Naive thymus-derived CD4-positive, alpha-beta T cell (primary cell): ENCODE results near the gene RARS2. TPM values are rescaled to one million over a fixed set of nuclear protein-coding genes. Genes with fewer than 3 reads are reported as not detected.
A peak's percentile ranks its signal among the peaks of the same experiment; 100 is the strongest.
"Not testable (repeated sequence)": the region's sequence is repeated elsewhere in the genome, so short reads cannot be mapped to it uniquely, and the experiment has no call there.

Source experiments
- ATAC-seq: fragments of 150-1000 bp; cut with Tn5 transposase; 2 replicates; pipeline ENCODE4 v1.10.0; 2021; ENCODE audit warnings: mild to moderate bottlenecking, moderate library complexity
- CTCF ChIA-PET: fragments of 350-600 bp; sonication (Branson Sonifier 250); formaldehyde crosslinking; loops from one replicate; lab custom pipeline; 2021; ENCODE audit warnings: antibody characterized with exemption; lab: Charles Lee
- POLR2A ChIA-PET: fragments of 350-600 bp; sonication (Branson Sonifier 250); formaldehyde crosslinking; loops from one replicate; lab custom pipeline; 2021; ENCODE audit warnings: antibody characterized with exemption, inconsistent platforms; lab: Charles Lee
- DNase-seq, 9 donors: peaks; one replicate each; pipeline versions ENCODE4 v3.0.0 to v3.0.0-alpha.2; 2020 to 2022; ENCODE audit warnings: mixed read lengths in 1 of 9
- H3K27ac ChIP-seq: one replicate; pipeline ENCODE4 v1.7.0; 2013; ENCODE audit warnings: mild to moderate bottlenecking, low read depth, low read length, moderate library complexity
- H3K27me3 ChIP-seq, 2 donors: one replicate each; pipeline ENCODE4 v1.7.0; 2013; ENCODE audit warnings: low read length in 2 of 2, mild to moderate bottlenecking in 2 of 2, moderate library complexity in 2 of 2; ENCODE audit not compliant: control insufficient read depth in 2 of 2, insufficient read depth in 2 of 2
- H3K36me3 ChIP-seq, 3 experiments: 1 replicate in 2 of 3; 2 replicates in 1 of 3; pipeline ENCODE4 v1.7.0; 2013; ENCODE audit warnings: low read length in 3 of 3, mild to moderate bottlenecking in 3 of 3, moderate library complexity in 1 of 3; ENCODE audit not compliant: insufficient read depth in 3 of 3, control insufficient read depth in 2 of 3
- H3K4me1 ChIP-seq, 2 donors: one replicate each; pipeline ENCODE4 v1.7.0; 2013; ENCODE audit warnings: low read length in 2 of 2, mild to moderate bottlenecking in 2 of 2, moderate library complexity in 1 of 2; ENCODE audit not compliant: control insufficient read depth in 2 of 2, insufficient read depth in 2 of 2
- H3K4me3 ChIP-seq: 2 replicates; pipeline ENCODE4 v1.7.0; 2013; ENCODE audit warnings: mild to moderate bottlenecking, low read length
- H3K9me3 ChIP-seq, 3 experiments: 1 replicate in 2 of 3; 2 replicates in 1 of 3; pipeline ENCODE4 v1.7.0; 2013; ENCODE audit warnings: low read length in 3 of 3; ENCODE audit not compliant: control insufficient read depth in 2 of 3
- H3K27ac Mint-ChIP-seq, 9 donors: one replicate each; pipeline ENCODE4 v1.8.0; 2020 to 2022; ENCODE audit warnings: mixed read lengths in 9 of 9, mild to moderate bottlenecking in 8 of 9, moderate library complexity in 5 of 9, inconsistent platforms in 2 of 9
- H3K27me3 Mint-ChIP-seq, 5 donors: one replicate each; pipeline ENCODE4 v1.8.0; 2021 to 2022; ENCODE audit warnings: mixed read lengths in 5 of 5, mild to moderate bottlenecking in 1 of 5
- H3K36me3 Mint-ChIP-seq, 5 donors: one replicate each; pipeline ENCODE4 v1.8.0; 2020 to 2022; ENCODE audit warnings: mixed read lengths in 5 of 5, mild to moderate bottlenecking in 3 of 5, inconsistent platforms in 1 of 5
- H3K4me1 Mint-ChIP-seq, 7 donors: one replicate each; pipeline ENCODE4 v1.8.0; 2020 to 2022; ENCODE audit warnings: mixed read lengths in 7 of 7, mild to moderate bottlenecking in 3 of 7, inconsistent platforms in 1 of 7
- H3K4me3 Mint-ChIP-seq, 10 donors: one replicate each; pipeline ENCODE4 v1.8.0; 2020 to 2022; ENCODE audit warnings: mild to moderate bottlenecking in 10 of 10, mixed read lengths in 10 of 10, moderate library complexity in 6 of 10, inconsistent platforms in 2 of 10
- H3K9me3 Mint-ChIP-seq, 11 donors: one replicate each; pipeline ENCODE4 v1.8.0; 2020 to 2022; ENCODE audit warnings: mixed read lengths in 11 of 11, mild to moderate bottlenecking in 4 of 11, inconsistent platforms in 1 of 11, moderate library complexity in 1 of 11
- intact Hi-C, 2 donors: fragments of 100-400 bp; cut with micrococcal nuclease; formaldehyde crosslinking; loops; one replicate each; pipeline ENCODE4 v1.15.1; 2023
- polyA plus RNA-seq, 2 donors: library from polyadenylated mRNA; unstranded; fragments of 300-500 nt; fragmentation: Illumina TruSeq; gene quantifications; one replicate each; pipeline ENCODE4 v1.2.3, GENCODE V29; 2021
- total RNA-seq, 6 experiments: library from RNA in 5 of 6; stranded (reverse) in 5 of 6; gene quantifications; 1 replicate in 5 of 6; 2 replicates in 1 of 6; pipeline ENCODE4 v1.2.3 and lab custom pipeline; 2021 to 2026

The RARS2 gene
- total and polyA plus RNA-seq, 7 experiments from 2014 or later, result 21.0 to 40.0 (median 32.3) TPM

DNA sequence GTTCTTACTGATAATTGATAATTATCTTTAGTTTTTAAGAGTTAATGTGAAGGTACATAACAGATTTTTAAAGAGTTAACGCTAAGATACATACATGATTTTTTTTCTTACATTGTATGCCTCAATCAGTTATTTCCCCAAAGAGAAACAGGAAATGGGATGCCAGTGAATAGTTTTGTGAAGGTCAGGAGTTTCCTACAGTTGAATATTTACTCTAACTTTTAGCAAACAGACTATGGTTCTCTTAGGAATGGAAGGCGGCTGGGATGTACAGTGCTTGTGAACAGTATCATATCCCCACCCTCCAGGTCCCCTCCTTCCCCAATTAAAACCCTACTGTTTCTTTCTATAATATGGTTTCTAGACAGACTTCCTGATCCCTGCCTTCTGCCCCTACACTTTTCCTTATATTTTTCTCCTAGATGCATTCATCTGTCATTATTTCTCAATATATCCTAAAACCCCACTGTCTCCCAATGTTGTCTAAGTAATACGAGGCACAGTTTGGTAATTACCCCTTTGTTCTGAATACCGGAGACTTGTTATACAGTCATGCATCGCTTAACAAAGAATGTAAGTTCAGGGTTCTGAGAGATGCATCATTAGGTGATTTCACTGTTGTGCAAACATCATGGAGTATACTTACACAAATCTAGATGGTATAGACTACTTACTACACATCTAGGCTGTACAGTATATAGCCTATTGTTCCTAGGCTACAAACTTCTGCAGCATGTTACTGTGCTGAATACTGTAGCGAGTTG, 87.8 kb downstream of the RARS2 start:
- ATAC-seq (no peak), DNase-seq (no peak)
- CTCF ChIA-PET, result no interaction called here
- H3K9me3 ChIP-seq, result no peaks in the 10 kb centered on the region
- POLR2A ChIA-PET, result no interaction called here
- no peak overlapping the region for H3K27ac ChIP-seq
- H3K4me3 ChIP-seq, result no peak overlapping the region
- no peaks in the 10 kb centered on the region for H3K27me3 ChIP-seq
- Mint-ChIP-seq H3K27me3 (no peaks in the 10 kb centered on the region), H3K36me3 (peaks cover 0 to 47% (median 15%) of the 10 kb centered on the region in 5 donors), H3K4me3 (no peak overlapping the region), H3K4me1 (peaks cover 0 to 19% (median 9%) of the 10 kb centered on the region in 7 donors), H3K9me3 (no peaks in the 10 kb centered on the region), H3K27ac (peak overlapping the region in 3 of 9 donors; percentile 10 to 77 (median 26))
- intact Hi-C loops, result loop anchor here in 1 of 2 donors (10.0 kb wide), 1 partner anchor 367 kb away; no protein-coding TSS in a partner anchor
- H3K4me1 ChIP-seq, result no peaks in the 10 kb centered on the region
- peaks cover 5 to 24% (median 10%) of the 10 kb centered on the region in 3 experiments for H3K36me3 ChIP-seq

DNA sequence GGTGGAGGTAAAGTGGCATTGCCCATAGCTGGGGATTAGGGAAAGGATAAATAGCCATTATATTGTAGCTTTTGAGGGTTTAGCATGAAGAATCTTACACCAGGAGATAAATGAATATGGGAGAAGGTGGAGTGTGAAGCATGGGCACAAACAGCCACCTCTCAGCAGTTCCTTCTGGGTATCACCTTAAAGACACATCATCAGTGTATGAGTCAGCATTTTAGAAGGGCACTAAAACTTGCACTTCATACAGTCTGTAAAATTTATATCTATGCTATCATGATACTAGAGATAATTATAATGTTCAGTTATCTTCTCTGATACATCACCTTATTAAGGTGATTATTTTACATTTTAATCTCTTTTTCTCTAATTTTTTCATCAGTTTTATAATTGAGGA, 91.7 kb downstream of the RARS2 start:
- ChIA-PET CTCF (no interaction called here), POLR2A (no interaction called here)
- Mint-ChIP-seq H3K27me3 (no peaks in the 10 kb centered on the region), H3K4me1 (peaks cover 0 to 18% (median 4%) of the 10 kb centered on the region in 7 donors), H3K9me3 (no peaks in the 10 kb centered on the region), H3K4me3 (no peak overlapping the region), H3K27ac (peak overlapping the region in 1 of 9 donors; percentile 56), H3K36me3 (peaks cover 0 to 31% (median 13%) of the 10 kb centered on the region in 5 donors)
- Histone ChIP-seq H3K27ac (no peak overlapping the region), H3K27me3 (no peaks in the 10 kb centered on the region), H3K4me1 (no peaks in the 10 kb centered on the region), H3K4me3 (no peak overlapping the region), H3K36me3 (peaks cover 0 to 19% (median 10%) of the 10 kb centered on the region in 3 experiments), H3K9me3 (no peaks in the 10 kb centered on the region)
- DNase-seq (no peak), ATAC-seq (no peak)
- intact Hi-C loops, result no loop called here

DNA sequence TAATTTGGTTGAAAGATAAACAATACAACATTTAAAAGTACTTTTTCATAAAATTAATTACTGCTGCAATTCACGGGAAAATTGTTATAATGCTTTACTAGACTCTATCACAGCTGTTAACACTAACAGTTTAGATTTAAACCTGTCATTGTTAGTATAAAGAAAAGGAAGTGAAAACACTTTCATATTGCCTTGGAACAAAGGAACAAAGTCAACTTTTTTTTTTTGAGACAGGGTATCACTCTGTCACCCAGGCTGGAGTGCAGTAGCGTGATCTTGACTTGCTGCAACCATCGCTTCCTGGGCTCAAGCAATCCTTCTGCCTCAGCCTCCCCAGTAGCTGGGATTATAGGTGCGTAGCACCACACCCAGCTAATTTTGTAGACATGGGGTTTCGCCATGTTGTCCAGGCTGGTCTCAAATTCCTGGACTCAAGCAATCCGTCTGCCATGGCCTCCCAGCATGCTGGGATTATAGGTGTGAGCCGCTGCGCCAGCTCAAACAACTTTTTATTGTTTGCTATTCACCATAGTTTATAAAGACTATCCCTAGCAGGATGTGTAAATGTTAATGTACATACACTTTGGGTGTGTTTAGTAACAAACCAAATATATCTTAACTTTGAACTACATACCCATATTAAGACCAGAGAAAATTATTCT, 94.9 kb downstream of the RARS2 start:
- DNase-seq (no peak), ATAC-seq (no peak)
- H3K27ac Mint-ChIP-seq, result no peak overlapping the region
- H3K4me3 ChIP-seq, result no peak overlapping the region
- no peaks in the 10 kb centered on the region for H3K9me3 Mint-ChIP-seq
- POLR2A ChIA-PET, result interaction anchor here (0.7 kb wide), 1 partner anchor 359 kb away, joined by 4 read pairs; no protein-coding TSS in a partner anchor
- intact Hi-C loops, result no loop called here
- H3K27me3 Mint-ChIP-seq, result no peaks in the 10 kb centered on the region
- H3K36me3 ChIP-seq, result no peaks in the 10 kb centered on the region
- no peak overlapping the region for H3K27ac ChIP-seq
- H3K4me1 ChIP-seq, result no peaks in the 10 kb centered on the region
- H3K9me3 ChIP-seq, result no peaks in the 10 kb centered on the region
- H3K4me3 Mint-ChIP-seq, result no peak overlapping the region
- CTCF ChIA-PET, result interaction anchor here (0.9 kb wide), 1 partner anchor 9 kb away, joined by 3 read pairs; no protein-coding TSS in a partner anchor
- H3K27me3 ChIP-seq, result no peaks in the 10 kb centered on the region
- peaks cover 0 to 20% (median 8%) of the 10 kb centered on the region in 5 donors for H3K36me3 Mint-ChIP-seq
- peaks cover 0 to 21% (median 4%) of the 10 kb centered on the region in 7 donors for H3K4me1 Mint-ChIP-seq

GRCh38 chr6:87489326-87489725, 100.5 kb downstream of the RARS2 start:
- intact Hi-C loops, H3K9me3 ChIP-seq, DNase-seq, H3K4me3 Mint-ChIP-seq, H3K36me3 ChIP-seq, H3K9me3 Mint-ChIP-seq, H3K27me3 Mint-ChIP-seq, POLR2A ChIA-PET, H3K4me3 ChIP-seq, ATAC-seq, CTCF ChIA-PET, H3K27me3 ChIP-seq, H3K4me1 ChIP-seq, H3K27ac ChIP-seq: not testable (repeated sequence)
- Mint-ChIP-seq H3K27ac (peak overlapping the region in 1 of 9 donors; percentile 15), H3K4me1 (peaks cover 0 to 23% (median 5%) of the 10 kb centered on the region in 7 donors), H3K36me3 (peaks cover 0 to 43% (median 12%) of the 10 kb centered on the region in 5 donors)

DNA sequence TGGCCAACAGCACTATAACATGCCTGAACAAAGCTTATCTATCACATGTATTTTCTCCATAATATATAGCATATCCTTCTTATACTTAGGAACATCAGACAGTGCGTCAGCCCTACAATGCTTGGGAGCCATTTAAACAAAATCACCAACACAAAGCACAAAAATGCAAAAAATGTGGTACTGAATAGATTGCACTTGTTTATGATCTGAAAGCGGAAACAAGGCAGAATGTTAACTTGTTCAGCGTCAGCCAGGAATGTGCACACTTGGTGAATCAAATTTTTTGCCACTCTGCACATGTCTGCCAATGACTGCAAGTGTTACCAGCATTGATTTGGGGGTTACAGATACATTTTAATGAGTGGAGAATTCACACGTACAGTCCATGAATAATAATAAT, 102.2 kb downstream of the RARS2 start:
- ATAC-seq (no peak), DNase-seq (no peak)
- ChIA-PET CTCF (no interaction called here), POLR2A (no interaction called here)
- Mint-ChIP-seq H3K4me3 (no peak overlapping the region), H3K27me3 (no peaks in the 10 kb centered on the region), H3K36me3 (peaks cover 0 to 40% (median 9%) of the 10 kb centered on the region in 5 donors), H3K9me3 (peaks cover 0 to 6% (median 0%) of the 10 kb centered on the region in 11 donors), H3K4me1 (peaks cover 2 to 20% (median 4%) of the 10 kb centered on the region in 7 donors), H3K27ac (peak overlapping the region in 1 of 9 donors; percentile 18)
- H3K4me1 ChIP-seq, result no peaks in the 10 kb centered on the region
- intact Hi-C loops, result no loop called here
- H3K4me3 ChIP-seq, result no peak overlapping the region
- no peaks in the 10 kb centered on the region for H3K9me3 ChIP-seq
- H3K27ac ChIP-seq, result no peak overlapping the region
- no peaks in the 10 kb centered on the region for H3K27me3 ChIP-seq
- H3K36me3 ChIP-seq, result peaks cover 0 to 9% (median 0%) of the 10 kb centered on the region in 3 experiments

GRCh38 chr6:87484491-87484890, 105.3 kb downstream of the RARS2 start:
- H3K36me3 ChIP-seq, result peaks cover 0 to 9% (median 0%) of the 10 kb centered on the region in 3 experiments
- ChIA-PET CTCF (no interaction called here), POLR2A (no interaction called here)
- DNase-seq, result no peak
- ATAC-seq, result no peak
- Mint-ChIP-seq H3K27me3 (no peaks in the 10 kb centered on the region), H3K27ac (no peak overlapping the region), H3K9me3 (peaks cover 0 to 6% (median 0%) of the 10 kb centered on the region in 11 donors), H3K4me1 (peaks cover 2 to 17% (median 4%) of the 10 kb centered on the region in 7 donors), H3K36me3 (peaks cover 2 to 44% (median 10%) of the 10 kb centered on the region in 5 donors), H3K4me3 (no peak overlapping the region)
- H3K9me3 ChIP-seq, result no peaks in the 10 kb centered on the region
- no peaks in the 10 kb centered on the region for H3K4me1 ChIP-seq
- H3K27ac ChIP-seq, result no peak overlapping the region
- H3K4me3 ChIP-seq, result no peak overlapping the region
- no peaks in the 10 kb centered on the region for H3K27me3 ChIP-seq
- intact Hi-C loops, result no loop called here
